Testis (tissue), 3 donors: ENCODE measurements around the gene TTC39A. TPM values are rescaled to one million over a fixed set of nuclear protein-coding genes. Genes with fewer than 3 reads are reported as not detected.

Experiments
- DNase-seq: peaks from one replicate; pipeline ENCODE4 v3.0.0-alpha.2; 2019
- H3K27ac ChIP-seq, 2 donors: fragments of 200-600 bp; sonication (generic); one replicate each; pipeline ENCODE4 v1.5.1; 2019
- H3K27me3 ChIP-seq: fragments of 200-600 bp; sonication (generic); one replicate; pipeline ENCODE4 v1.5.1; 2019
- H3K36me3 ChIP-seq: fragments of 200-600 bp; sonication (generic); one replicate; pipeline ENCODE4 v1.5.1; 2017; ENCODE audit warnings: low read depth; ENCODE audit errors: missing control alignments
- H3K4me1 ChIP-seq: fragments of 200-600 bp; sonication (generic); one replicate; pipeline ENCODE4 v1.5.1; 2019
- H3K4me3 ChIP-seq, 2 donors: fragments of 200-600 bp; sonication (generic); one replicate each; pipeline ENCODE4 v1.5.1; 2017 to 2019
- H3K9me3 ChIP-seq: fragments of 200-600 bp; sonication (generic); one replicate; pipeline ENCODE4 v1.5.1; 2017
- POLR2A ChIP-seq: fragments of 450-650 bp; IDR thresholded peaks from one replicate; pipeline ENCODE4 v1.6.1; 2017; ENCODE audit warnings: antibody characterized with exemption, mild to moderate bottlenecking, moderate library complexity
- WGBS, 2 donors: methylation state at CpG; one replicate each; pipeline ENCODE4 v1.1.5; 2018; 5-methylcytosine and 5-hydroxymethylcytosine counted together
- intact Hi-C: fragments of 100-400 bp; cut with DNase I; formaldehyde crosslinking; loops from one replicate; pipeline ENCODE4 v1.15.1; 2023; ENCODE audit warnings: low total_unique reads
- polyA plus RNA-seq: library from polyadenylated mRNA; stranded (reverse); fragments of 350-450 nt; fragmentation: Illumina TruSeq; extraction: RNeasy Lipid Tissue Mini Kit (QIAGEN cat#74804); gene quantifications from one replicate; pipeline ENCODE4 v1.2.3, GENCODE V29; 2014; ENCODE audit warnings: low read depth, low replicate concordance; ENCODE audit not compliant: insufficient read depth
- total RNA-seq, 2 donors: library from RNA; depleted of rRNA; stranded (reverse); fragments of >200 nt; gene quantifications; one replicate each; pipeline ENCODE4 v1.2.3, GENCODE V29; 2016
- TF ChIP-seq, protein P1 (sequence below), 3 experiments: fragments of 450-650 bp in 2 of 3; fragments of 200-600 bp in 1 of 3; sonication (generic) in 1 of 3; IDR thresholded peaks; one replicate each; pipeline ENCODE4 v1.5.1; 2016 to 2019; ENCODE audit warnings: antibody characterized with exemption in 3 of 3, mild to moderate bottlenecking in 2 of 3, moderate library complexity in 1 of 3

Gene TTC39A
- total and polyA plus RNA-seq, 3 donors from 2014 or later = 64.7 to 121 (median 120) TPM

DNA sequence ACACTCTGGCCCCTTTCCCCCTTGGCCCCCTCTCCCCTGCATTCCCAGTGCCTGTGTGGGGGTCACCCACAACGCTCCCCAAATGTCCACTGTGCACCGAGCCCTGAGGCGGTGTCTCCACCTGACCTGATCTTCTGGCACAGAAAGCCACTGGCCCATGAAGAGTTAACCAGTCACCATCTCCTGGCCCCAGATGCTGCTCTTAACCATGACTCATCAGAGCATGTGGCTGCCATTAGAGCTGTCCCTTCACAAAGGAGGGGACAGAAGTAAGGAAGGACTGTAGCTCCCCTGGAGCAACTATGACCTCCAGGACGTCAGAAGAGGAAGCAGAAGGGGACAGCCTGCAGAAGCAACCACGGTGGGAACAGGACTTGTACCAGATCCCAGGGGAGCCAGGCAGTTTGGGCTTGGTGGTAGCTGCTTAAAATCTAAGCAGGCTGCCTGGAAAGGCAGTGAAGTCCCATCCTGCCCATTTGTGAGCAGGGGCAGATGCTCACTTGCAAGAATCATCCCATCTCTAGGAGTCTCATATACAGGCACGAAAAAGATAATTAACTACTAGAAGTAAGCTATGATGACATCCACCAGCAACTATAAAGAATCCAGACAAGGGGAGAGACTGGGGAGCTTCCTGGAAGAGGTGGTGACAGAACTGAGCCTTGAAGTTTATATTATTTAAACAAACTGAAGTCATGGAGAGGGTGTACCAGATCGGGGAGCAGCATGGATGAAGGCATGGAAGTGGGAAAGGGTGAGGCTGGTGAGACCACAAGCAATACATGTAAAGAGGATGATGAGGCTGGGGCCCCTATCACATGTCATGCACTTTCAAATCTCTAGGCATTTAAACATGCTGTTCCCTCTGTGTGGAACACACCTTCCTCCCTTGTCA, 1.1 kb upstream of the TTC39A start:
- H3K27ac ChIP-seq = no peak overlapping the region
- no peaks in the 10 kb centered on the region for H3K36me3 ChIP-seq
- H3K27me3 ChIP-seq = no peaks in the 10 kb centered on the region
- intact Hi-C loops = no loop called here
- TF ChIP-seq POLR2A = no peak
- TF ChIP-seq, protein P1, sequence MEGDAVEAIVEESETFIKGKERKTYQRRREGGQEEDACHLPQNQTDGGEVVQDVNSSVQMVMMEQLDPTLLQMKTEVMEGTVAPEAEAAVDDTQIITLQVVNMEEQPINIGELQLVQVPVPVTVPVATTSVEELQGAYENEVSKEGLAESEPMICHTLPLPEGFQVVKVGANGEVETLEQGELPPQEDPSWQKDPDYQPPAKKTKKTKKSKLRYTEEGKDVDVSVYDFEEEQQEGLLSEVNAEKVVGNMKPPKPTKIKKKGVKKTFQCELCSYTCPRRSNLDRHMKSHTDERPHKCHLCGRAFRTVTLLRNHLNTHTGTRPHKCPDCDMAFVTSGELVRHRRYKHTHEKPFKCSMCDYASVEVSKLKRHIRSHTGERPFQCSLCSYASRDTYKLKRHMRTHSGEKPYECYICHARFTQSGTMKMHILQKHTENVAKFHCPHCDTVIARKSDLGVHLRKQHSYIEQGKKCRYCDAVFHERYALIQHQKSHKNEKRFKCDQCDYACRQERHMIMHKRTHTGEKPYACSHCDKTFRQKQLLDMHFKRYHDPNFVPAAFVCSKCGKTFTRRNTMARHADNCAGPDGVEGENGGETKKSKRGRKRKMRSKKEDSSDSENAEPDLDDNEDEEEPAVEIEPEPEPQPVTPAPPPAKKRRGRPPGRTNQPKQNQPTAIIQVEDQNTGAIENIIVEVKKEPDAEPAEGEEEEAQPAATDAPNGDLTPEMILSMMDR (IDR thresholded peaks at IDR 0.05) = no peak
- peaks cover 14% of the 10 kb centered on the region for H3K4me1 ChIP-seq
- H3K9me3 ChIP-seq = no peaks in the 10 kb centered on the region
- 48 to 60% methylated on average over 5 to 6 of the region's 7 CpGs for WGBS, 2 donors
- H3K4me3 ChIP-seq = no peak overlapping the region
- DNase-seq = no peak

DNA sequence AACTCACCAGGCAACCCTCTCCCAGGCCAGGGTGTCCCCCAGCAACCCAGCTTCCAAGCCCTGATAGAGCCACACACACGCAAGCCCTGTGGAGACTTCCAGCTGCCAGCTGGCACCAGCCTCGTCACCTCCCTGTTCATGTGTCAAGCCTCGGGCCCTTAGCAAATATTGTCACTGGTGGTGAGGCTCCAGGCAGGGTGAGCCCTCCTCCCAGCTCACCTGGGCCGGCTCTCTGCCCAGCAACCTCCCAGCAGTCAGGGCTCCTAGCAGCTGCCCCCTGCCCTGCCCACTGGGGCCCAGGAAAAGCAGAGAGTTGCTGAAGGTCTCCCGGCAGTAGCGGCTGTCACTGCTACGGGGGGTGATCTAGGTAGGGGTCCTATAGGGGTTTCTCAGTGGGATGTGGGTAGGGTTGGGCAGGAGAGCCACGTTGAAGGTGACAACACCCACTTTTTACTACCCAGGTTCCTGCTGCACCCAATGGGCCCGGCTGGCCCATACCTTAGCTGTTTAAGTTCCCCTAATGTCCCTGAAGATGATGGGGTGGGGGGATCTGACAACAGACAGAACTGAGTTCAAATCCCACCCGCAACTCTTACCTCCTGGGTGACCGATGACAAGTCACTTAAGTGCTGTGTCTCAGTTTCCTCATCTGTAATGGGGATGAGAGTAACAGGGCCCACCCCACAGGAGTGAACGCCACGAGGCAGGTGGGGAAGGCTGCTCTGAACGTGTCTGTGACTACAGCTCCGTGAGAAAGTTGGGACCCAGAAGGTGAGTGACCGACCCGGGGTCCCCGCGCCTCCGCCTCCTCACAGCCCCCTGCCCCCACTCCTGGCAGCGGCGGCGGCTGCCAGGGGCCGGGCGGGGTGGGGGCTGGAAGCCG, 678 bp downstream of the TTC39A start:
- 35 to 51% methylated on average over 16 to 26 of the region's 26 CpGs for WGBS, 2 donors
- peaks cover 14% of the 10 kb centered on the region for H3K4me1 ChIP-seq
- no peaks in the 10 kb centered on the region for H3K9me3 ChIP-seq
- TF ChIP-seq, protein P1 (IDR thresholded peaks at IDR 0.05) = no peak
- no peak for TF ChIP-seq POLR2A
- peak; percentile 58 for DNase-seq
- intact Hi-C loops = no loop called here
- no peaks in the 10 kb centered on the region for H3K27me3 ChIP-seq
- H3K27ac ChIP-seq = no peak overlapping the region
- H3K4me3 ChIP-seq = no peak overlapping the region
- H3K36me3 ChIP-seq = no peaks in the 10 kb centered on the region

DNA sequence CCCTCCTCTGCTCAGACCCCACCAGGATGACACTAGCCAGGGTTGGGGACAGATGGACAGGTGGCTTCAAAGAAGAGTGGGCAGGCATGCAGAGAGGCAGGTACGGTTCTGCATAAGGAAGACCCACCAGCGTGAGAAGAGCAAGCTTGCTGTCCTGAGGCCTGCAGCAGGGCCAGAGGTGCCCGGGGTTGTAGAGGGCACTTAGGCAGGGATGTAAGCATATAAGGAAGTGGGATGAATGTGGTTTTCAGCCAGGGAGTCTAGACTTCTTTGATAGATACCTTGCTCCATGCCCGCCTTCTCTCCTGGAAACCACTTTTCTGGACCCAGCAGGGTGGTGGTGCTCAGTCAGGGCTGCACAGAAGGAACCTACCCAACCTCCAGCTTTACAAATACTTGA, 1.4 kb downstream of the TTC39A start:
- DNase-seq = no peak
- H3K9me3 ChIP-seq = no peaks in the 10 kb centered on the region
- peaks cover 14% of the 10 kb centered on the region for H3K4me1 ChIP-seq
- H3K27ac ChIP-seq = no peak overlapping the region
- TF ChIP-seq, protein P1 (IDR thresholded peaks at IDR 0.05) = no peak
- TF ChIP-seq POLR2A = no peak
- no peak overlapping the region for H3K4me3 ChIP-seq
- H3K36me3 ChIP-seq = no peaks in the 10 kb centered on the region
- intact Hi-C loops = no loop called here
- H3K27me3 ChIP-seq = no peaks in the 10 kb centered on the region
- WGBS, 2 donors = 94 to 95% methylated on average over 4 of the region's 4 CpGs

DNA sequence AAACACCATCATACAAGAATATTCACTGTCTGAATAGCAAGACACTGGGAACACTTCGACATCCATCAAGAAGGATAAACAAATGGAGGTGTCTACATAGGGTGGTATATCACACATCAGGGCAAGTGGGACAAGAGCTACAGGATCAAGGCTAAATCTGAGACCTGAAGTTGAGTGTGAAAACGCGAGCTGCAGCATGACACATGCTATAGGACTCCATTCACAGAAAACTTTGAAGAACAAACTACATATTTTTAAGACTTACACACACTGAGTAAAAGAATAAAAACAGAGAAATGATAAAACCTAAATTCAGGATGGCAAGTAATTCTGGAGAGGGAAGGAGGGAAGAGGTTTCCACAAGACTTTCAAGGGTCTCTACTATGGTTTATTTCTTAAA, 2.1 kb downstream of the TTC39A start:
- H3K4me1 ChIP-seq = peaks cover 14% of the 10 kb centered on the region
- no peak overlapping the region for H3K4me3 ChIP-seq
- H3K9me3 ChIP-seq = no peaks in the 10 kb centered on the region
- no peaks in the 10 kb centered on the region for H3K27me3 ChIP-seq
- intact Hi-C loops = no loop called here
- no peak for TF ChIP-seq POLR2A
- TF ChIP-seq, protein P1 (IDR thresholded peaks at IDR 0.05) = no peak
- no peaks in the 10 kb centered on the region for H3K36me3 ChIP-seq
- no peak overlapping the region for H3K27ac ChIP-seq
- DNase-seq = no peak
- 95 to 96% methylated on average over 3 of the region's 3 CpGs for WGBS, 2 donors
